ENCODE measurements around the gene FGF8.

GRCh38 chr10:101783736-101784118 is 7.8 kb upstream of the FGF8 start:
- TF ChIP-seq GATA2 (IDR thresholded peaks at IDR 0.05; ENCODE audit: low read depth, low read length): no peak
- no peak for TF ChIP-seq GATA3 (IDR thresholded peaks at IDR 0.05; ENCODE audit: low read depth, low read length)
